NCI-H1105 (cell line): ENCODE measurements around the gene TPRG1.

Source experiments
- DNase-seq: peaks from one replicate; lab custom pipeline; 2025; lab: John Stamatoyannopoulos, UW

The TPRG1 gene

GRCh38 chr3:189278221-189278620, 106.5 kb downstream of the TPRG1 start:
- DNase-seq: no peak

- DNase-seq: no peak
These were observed 110.4 kb downstream of the TPRG1 start for GRCh38 chr3:189282189-189282588.

- no peak for DNase-seq
These were observed 111.0 kb downstream of the TPRG1 start for GRCh38 chr3:189282741-189283140.

GRCh38 chr3:189286188-189286587, 114.4 kb downstream of the TPRG1 start:
- DNase-seq: no peak

GRCh38 chr3:189286916-189287315, 115.1 kb downstream of the TPRG1 start:
- no peak for DNase-seq

GRCh38 chr3:189288348-189289235, 116.8 kb downstream of the TPRG1 start:
- no peak for DNase-seq

- DNase-seq: no peak
These were observed 117.5 kb downstream of the TPRG1 start for GRCh38 chr3:189289251-189289650.

- DNase-seq: no peak
These were observed 121.1 kb downstream of the TPRG1 start for GRCh38 chr3:189292667-189293484.

- no peak for DNase-seq
These were observed 122.9 kb downstream of the TPRG1 start for GRCh38 chr3:189294649-189295048.

GRCh38 chr3:189295089-189295488, 123.3 kb downstream of the TPRG1 start:
- no peak for DNase-seq

GRCh38 chr3:189297932-189298331, 126.2 kb downstream of the TPRG1 start:
- DNase-seq: no peak

GRCh38 chr3:189298469-189299375, 127.0 kb downstream of the TPRG1 start:
- DNase-seq: no peak

- no peak for DNase-seq
These were observed 128.6 kb downstream of the TPRG1 start for GRCh38 chr3:189300345-189300744.

GRCh38 chr3:189301479-189301878, 129.7 kb downstream of the TPRG1 start:
- DNase-seq: no peak

- no peak for DNase-seq
These were observed 131.8 kb downstream of the TPRG1 start for GRCh38 chr3:189303584-189303983.

GRCh38 chr3:189304465-189305351, 132.9 kb downstream of the TPRG1 start:
- peak; percentile 99 for DNase-seq

GRCh38 chr3:189305412-189305811, 133.6 kb downstream of the TPRG1 start:
- no peak for DNase-seq

GRCh38 chr3:189307963-189308362, 136.2 kb downstream of the TPRG1 start:
- no peak for DNase-seq

- peak; percentile 37 for DNase-seq
These were observed 136.8 kb downstream of the TPRG1 start for GRCh38 chr3:189308608-189309007.

- DNase-seq: no peak
These were observed 137.7 kb downstream of the TPRG1 start for GRCh38 chr3:189309400-189309975.

GRCh38 chr3:189311521-189311920, 139.8 kb downstream of the TPRG1 start:
- no peak for DNase-seq
